Stimulated activated CD4-positive, alpha-beta T cell treated with anti-CD3 and anti-CD28 coated beads, Interleukin-1b, Interleukin-23, amount 100 ng/mL, for 1 hour (primary cell): ENCODE measurements around the gene TMEM52.

Experiments used
- DNase-seq, 2 donors: peaks; one replicate each; pipeline ENCODE4 v3.0.0-alpha.2; 2020; ENCODE audit warnings: low read depth in 2 of 2

Gene TMEM52

GRCh38 chr1:1926886-1927660 lies 8.0 kb upstream of the TMEM52 start:
- no peak for DNase-seq

DNA sequence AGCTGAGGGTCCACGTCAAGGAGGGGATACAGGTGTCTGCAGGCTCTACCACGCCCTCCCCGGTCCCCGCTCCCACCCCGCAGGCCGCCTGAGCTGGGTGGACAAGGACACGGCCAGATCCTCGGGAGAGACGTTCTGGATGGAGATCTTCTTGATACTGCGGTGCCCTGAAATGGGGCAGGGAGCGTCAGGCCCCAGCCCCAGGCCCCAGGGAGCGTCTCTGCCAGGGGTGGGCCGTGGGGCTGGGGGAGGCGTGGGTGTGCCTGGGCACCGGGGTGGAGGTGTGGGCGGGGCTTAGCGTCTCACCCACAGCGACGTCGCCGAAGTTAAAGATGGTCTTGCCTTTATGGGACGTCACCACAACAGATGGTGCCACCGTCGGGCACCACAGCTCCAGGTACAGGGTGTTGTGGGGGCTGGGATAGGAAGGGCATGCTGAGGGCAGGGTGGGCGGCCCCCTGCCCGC lies 7.3 kb upstream of the TMEM52 start:
- no peak for DNase-seq

DNA sequence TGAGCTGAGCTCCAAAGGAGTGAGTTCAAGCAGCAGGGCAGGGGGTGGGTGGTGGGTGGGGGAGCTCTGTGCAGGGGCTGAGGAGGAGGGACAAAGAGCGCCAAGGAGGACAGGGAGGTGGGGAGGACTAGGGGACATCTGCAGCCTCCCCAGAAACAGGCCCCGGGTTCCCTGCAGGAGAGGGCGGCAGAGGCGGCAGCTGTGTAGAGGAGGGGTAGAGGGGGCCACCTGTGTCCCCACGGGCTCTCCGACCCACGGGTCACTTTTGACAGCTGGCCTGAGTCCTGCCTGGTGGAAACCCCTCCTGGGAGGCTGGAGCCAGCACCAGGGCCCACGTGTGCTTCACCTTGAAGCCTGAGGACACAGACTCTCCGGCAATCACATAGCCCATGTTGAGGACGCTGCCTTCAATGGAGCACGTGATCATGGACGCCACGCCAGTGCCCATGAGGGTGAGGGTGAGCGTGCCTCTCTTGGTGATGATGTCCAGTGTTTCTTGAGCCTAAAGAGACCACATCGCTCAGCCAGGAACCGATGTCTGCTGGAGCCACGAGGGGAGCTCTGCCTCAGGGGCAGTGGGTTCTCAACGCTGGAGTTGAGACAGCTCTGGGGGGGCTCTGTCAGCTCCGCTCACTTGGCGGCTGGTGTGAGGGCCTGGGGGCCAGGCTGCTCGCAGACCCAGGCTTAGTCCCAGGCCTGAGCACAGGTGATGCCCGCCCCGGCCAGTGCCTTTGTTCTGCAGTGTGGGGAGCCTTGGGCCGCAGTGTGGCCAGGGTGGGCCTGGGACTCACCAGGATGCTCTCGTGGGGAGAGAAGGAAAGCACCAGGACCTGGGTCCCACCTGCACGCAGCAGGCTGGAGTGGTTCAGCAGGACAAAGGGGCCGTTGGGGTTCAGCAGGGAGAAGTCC lies 6.6 kb upstream of the TMEM52 start:
- DNase-seq, result no peak

DNA sequence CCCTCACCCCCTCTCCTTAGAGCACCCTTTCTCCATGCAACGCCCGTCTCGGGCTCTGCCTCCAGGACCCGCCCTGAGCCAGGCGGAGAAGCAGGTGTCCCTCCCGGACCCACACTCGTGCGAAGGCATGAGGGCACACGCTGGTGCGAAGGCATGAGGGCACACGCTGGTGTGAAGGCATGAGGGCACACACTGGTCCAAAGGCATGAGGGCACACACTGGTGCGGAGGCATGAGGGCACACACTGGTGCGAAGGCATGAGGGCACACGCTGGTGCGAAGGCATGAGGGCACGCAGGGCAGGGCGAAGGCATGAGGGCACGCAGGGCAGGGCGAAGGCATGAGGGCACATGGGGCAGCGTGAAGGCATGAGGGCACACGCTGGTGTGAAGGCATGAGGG lies 5.8 kb upstream of the TMEM52 start:
- no peak for DNase-seq

- no peak for DNase-seq
These were observed 5.3 kb upstream of the TMEM52 start for GRCh38 chr1:1924386-1924785.

- no peak for DNase-seq
These were observed 4.1 kb upstream of the TMEM52 start for GRCh38 chr1:1922956-1923833.

GRCh38 chr1:1922702-1922955 lies 3.5 kb upstream of the TMEM52 start:
- DNase-seq, result no peak

DNA sequence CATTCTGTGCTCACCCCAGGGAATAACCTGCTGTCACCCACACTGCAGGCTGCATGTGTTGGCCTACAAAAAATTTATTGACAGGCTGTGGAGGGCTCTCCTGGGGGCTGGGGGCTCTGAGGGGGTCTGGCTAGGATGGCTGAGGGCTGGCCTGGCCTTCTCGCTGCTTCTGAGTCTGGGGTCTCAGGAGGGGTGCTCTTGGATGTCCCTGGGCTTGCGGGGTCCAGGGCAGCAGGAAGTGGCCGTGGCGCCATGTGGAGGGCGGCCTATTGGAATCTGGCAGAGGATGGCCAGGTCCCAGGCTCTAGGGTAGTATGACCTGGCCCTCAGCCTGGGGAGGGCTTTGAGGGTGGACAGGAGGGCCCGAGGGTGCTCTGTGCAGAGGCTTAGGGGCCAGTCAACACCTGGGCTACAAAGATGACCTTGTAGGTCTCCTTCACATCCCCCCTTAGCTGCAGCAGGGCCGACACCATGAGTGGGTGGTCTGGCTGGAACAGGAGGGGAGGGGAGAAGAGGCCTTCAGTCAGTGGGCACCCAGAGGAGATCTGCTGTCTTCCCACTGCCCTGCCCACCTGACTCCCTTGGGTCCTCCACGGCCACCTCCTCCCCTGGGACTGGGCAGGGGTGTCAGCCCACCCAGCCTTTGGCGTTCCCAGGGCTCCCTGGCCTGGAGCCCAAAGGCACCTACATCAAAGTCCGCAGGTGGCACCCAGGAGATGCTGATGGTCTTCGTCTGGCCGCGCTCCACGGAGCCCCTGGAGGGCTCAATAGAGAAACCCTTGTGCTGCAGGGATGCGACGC lies 3.0 kb upstream of the TMEM52 start:
- DNase-seq, result no peak

- no peak for DNase-seq
These were observed 2.4 kb upstream of the TMEM52 start for GRCh38 chr1:1921459-1921862.

GRCh38 chr1:1920608-1921458 lies 1.8 kb upstream of the TMEM52 start:
- no peak for DNase-seq

GRCh38 chr1:1920057-1920607 lies 1.1 kb upstream of the TMEM52 start:
- DNase-seq, result no peak

DNA sequence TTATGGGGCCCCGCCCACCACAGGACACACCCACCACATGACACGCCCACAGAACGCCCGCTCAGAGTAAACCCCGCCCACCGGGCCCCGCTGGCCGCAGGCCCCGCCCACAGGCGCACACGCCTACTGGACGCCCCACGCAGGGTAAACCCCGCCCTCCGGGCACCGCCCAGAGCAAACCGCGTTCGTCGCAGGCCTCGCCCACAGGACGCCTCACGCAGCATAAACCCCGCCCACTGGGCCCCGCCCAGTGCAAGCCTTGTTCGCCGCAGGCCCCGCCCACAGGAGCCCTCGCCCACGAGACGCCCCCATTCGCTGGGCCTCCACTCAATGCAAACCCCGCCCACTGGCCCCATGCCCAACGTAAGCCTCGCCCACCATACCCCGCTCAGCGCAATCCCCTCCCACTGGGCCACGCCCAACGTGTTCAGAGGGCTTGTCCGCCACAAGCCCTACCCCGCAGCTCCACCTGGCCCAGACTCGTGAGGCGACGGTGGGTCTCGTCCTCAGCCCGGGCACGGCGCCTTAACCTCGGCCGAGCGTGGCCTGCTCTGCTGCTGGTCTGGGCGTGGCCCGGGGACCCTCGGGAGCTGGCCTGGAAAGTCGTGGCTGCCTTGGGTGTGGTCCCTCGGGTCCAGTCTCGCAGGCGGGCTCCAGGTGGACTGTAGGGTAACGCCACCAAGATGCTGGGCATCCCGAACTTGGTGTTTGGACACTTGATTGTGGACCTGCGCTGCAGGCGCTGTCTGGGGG lies 401 bp upstream of the TMEM52 start:
- peak; percentile 97 to 100 for DNase-seq

- DNase-seq, result no peak
These were observed 831 bp downstream of the TMEM52 start for GRCh38 chr1:1917995-1918900.

DNA sequence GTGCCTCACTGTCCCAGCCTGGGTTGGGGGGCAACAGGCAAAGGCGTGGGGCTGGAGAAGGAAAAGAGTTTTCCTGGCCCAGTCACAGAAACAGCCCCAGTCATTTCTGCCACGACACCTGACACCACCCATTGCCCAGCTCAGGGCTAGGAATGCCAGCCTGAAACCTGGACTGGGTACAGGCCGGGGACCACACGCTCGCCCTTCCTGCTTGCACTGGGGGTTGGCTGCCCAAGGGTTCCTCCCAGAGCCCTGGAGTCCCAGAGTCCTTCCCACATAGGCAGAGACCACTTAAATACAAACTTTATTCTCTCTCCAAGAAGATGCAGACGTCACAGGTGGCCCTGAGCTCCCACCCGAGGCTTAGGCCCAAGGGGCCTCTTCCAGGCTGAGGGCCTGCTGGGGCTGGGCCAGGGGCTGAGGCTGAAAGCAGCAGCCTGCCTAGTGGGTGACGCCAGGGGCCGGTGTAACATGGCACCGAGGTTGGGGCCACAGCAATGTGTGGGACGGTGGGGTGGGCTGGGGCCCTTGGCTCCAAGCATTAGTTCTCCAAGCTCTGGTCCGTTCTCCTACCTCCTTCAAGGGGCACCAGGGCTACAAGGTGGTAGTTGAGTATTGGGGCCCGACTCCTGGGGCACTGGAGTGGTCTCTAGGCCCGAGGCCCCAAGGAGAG lies 1.6 kb downstream of the TMEM52 start:
- DNase-seq, result no peak

GRCh38 chr1:1916851-1917251 lies 2.2 kb downstream of the TMEM52 start:
- DNase-seq, result no peak

GRCh38 chr1:1915911-1916840 lies 2.9 kb downstream of the TMEM52 start:
- DNase-seq, result no peak
